Activated CD8-positive, alpha-beta memory T cell treated with anti-CD3 and anti-CD28 coated beads, Interleukin-2, amount 50 U/mL, for 1 hour (primary cell): Measurements from ENCODE around the gene CD300E.
"Not testable (repeated sequence)": the region's sequence is repeated elsewhere in the genome, so short reads cannot be mapped to it uniquely, and the experiment has no call there.

ENCODE experiments used
- DNase-seq: peaks from one replicate; pipeline ENCODE4 v3.0.0-alpha.2; 2020; ENCODE audit errors: extremely low read depth

Gene CD300E

DNA sequence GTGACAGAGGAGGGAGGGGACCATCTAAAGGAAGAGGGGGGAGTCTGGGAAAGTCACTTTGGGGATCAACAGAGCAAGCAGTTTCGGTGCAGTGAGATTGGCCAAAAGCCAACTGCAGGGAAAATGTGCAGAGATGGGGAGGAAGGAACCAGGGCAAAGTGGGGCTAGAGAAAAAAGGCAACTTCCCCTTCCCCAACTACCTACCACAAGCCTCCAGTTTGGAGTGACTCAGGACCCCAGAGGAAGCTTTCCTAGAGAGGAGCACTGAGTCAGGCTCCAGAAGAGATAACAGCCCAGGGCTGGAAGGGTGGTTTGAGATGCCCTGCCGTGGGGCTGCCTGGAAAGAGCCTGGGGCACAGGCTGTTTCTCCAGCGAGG lies 24.5 kb downstream of the CD300E start:
- DNase-seq, result no peak

DNA sequence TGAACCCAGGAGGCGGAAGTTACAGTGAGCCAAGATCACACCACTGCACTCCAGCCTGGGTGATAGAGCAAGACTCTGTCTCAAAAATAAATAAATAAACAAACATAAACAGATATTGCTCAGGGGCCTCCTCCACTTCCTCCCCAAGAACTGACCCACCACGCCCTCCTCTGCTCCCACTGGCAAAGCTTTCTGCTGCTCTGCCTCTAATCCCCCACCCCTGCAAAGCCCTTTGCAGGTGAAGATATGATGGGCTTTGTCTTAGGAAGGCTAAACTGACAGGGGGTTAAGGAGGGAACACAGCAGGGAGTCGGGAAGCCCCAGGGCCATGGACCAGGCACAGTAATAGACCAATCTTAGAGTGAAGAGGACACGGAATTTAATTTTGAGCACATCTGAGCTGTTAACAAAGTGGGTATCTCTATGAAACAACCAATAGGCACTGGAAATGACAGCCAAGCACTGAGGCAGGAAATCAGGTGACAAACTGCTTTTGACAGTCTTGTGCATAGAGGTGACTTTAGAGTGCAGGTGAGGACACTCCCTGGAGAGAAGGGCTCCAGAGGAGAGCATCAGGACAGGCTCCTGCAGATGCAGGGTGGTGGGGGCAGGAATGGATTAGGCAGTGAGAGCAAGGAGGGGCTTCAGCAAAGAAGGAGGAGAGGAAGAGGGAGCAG lies 25.1 kb downstream of the CD300E start:
- DNase-seq, result no peak

DNA sequence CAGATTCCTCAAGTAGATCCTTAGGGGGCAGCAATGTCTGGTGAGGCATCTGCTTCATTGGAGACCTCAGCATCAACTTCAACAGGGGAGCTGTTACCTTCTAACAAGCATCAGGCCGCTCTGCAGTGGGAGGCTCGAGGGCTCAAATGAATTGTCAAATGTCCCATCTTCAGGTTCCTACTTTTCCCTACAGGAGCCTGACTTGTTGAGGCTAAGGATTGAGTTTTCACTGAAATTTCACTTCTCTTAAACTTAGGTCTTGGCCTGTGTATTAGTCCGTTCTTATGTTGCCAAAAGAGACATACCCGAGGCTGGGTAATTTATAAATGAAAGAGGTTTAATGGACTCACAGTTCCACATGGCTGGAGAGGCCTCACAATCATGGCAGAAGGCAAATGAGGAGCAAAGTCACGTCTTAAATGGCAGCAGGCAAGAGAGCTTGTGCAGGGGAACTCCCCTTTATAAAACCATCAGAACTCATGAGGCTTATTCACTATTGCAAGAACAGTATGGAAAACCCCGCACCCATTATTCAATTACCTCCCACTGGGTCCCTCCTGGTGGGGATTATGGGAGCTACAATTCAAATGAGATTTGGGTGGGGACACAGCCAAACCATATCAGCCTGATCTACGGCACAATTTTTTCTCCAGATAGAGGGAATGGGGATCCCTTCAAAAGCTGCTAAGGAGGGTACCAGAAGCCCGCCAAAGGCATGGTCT lies 26.3 kb downstream of the CD300E start:
- DNase-seq, result no peak

GRCh38 chr17:74595037-74595750 lies 28.3 kb downstream of the CD300E start:
- no peak for DNase-seq

DNA sequence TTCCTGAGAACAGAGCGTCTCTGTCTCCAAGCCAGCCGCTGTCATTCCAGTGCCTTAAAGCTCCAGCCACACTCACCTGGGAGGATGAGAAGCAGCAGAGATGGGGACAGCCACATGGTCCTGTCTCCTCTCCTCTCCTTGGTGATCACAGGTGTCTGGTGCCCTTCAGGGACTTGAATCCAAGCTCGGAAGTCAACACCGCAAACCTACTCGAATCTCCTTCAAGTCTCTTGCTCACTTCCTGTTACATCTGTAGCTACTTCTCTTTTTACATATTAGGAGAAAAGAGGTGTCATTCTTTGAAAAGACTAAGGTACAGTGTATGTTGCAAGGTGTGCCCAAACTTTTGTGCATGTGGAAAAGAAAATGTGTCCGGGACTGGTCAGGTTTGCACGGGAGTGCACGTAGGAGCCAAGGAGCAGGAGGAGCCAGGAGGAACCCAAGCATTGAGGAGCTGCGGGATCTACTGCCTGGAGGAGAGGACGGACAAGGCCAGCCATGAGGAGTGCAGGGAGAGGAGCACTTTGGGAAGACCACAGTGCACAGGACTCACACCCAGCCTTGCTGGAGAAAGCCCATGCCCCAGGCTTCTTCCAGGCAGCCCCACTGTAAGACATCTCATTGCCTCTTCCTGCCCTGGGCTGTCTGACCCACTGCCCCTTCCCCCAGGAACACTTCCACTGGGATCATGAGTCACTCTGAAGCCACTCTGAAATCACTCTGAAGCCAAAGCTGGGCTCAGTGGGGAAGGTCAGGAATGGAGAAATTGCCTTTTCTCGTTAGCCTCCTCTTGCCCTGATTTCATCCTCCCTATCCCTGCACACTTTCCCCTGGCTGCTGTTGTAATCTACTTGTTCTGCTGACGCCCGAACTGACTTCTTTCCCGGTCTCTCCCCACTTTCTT lies 31.2 kb downstream of the CD300E start, which contains the start of gene CD300LD:
Gene CD300LD, minus strand, starts transcription at position 197 of the 904 bp plus-strand sequence. Its CDS starts 81 bp downstream, at position 116.
- no peak for DNase-seq

DNA sequence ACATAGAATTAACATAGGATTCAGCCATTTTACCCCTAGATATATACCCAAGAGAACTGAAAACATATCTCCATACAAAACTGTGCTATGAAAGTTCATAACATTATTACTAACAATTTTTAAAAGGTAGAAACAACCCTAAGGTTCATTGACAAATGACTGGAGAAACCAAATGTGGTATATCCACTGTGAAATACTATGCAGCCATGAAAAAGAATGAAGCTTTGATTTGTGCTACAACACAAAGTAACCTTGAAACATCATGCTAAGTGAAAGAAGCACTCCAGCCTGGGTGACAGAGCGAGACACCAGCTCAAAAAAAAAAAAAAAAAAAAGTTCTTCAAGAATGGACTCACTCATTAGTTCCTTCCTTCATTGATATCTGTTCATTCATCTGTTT lies 32.0 kb downstream of the CD300E start:
- DNase-seq, result no peak

DNA sequence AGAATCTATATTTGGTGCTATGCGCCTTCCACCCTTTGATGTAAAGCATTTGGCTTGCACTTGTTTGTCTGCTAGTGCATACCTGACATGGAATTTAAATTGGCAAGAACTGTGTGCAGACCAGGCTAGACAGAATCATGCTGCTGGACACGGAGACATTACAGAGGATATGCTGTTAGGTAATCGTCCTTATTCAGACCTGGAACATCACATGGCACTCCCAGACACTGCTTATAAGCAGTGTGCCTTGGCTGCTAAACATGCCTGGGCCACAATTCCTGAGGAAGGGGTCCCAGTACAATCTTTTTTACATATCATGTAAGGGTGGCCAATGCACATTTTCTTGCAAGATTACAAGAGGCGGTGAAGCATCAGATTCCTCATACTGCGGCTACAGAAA lies 37.8 kb downstream of the CD300E start:
- no peak for DNase-seq

- no peak for DNase-seq
Observed at GRCh38 chr17:74584292-74585060, 39.1 kb downstream of the CD300E start.

DNA sequence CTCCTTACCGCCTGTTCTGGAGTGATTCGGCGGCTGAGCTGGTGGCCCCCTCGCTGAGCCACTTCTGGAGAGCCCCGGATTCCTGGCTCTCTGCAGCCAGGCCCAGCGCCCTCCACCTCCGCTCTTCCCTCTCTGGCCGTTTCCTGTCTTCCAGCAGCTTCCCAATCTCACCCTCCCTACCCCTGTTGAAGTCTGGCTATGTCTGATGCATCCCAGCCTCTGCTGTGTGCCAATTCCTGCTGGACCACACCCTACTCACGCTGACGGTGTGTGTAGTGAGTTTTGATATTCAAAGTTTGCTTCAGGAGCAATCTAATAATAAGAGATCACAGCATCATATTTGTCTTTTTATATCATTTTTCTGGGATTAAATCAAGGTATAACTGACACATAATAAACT lies 40.9 kb downstream of the CD300E start:
- no peak for DNase-seq

DNA sequence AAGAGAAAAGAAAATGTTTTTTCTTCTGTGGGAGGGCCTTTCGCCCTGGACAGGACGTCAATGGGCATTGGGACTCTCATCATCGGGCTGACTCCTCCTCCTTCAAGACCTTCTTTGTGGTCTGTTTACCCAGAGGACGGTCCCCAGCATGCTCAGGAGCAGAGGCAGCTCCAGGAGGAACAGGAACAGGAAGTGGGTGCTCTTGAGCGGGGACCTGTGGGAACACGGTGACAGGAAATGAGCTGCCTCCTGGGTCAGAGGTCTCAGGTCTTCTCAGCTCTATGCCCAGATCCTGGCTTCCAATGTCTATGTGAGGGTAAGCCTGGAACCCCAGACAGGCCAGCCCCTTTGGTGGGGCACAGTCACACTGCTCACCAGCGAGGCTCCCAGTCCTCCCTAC lies 43.6 kb downstream of the CD300E start:
- no peak for DNase-seq

DNA sequence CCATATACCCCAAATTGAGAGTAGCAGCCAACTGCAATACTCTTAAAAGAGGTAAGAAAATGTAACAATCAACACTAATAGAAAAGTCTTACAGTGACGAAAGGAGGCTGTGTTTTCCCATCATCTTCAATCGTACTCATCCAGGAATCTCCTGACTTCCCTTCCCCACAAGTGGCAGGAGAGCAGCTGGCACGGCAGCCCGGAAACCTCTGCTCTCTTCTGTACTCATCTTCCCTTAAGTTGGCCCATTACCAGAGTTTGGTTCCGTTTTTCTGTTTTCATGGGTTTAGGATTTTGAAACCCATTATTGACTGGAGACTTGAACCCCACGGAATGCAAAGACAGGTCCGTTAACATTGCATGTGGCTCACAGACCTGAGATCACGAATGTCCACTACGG lies 44.6 kb downstream of the CD300E start:
- DNase-seq, result no peak

- no peak for DNase-seq
Observed at GRCh38 chr17:74574489-74575142, 48.9 kb downstream of the CD300E start.

DNA sequence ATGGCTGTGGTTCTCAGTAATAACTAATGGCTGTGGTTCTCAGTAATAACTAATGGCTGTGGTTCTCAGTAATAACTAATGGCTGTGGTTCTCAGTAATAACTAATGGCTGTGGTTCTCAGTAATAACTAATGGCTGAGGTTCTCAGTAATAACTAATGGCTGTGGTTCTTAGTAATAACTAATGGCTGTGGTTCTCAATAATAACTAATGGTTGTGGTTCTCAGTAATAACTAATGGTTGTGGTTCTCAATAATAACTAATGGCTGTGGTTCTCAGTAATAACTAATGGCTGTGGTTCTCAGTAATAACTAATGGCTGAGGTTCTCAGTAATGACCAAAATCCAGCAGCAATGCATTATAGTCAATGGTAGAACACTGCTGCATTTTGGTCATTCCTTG lies 49.9 kb downstream of the CD300E start:
- DNase-seq, result not testable (repeated sequence)

DNA sequence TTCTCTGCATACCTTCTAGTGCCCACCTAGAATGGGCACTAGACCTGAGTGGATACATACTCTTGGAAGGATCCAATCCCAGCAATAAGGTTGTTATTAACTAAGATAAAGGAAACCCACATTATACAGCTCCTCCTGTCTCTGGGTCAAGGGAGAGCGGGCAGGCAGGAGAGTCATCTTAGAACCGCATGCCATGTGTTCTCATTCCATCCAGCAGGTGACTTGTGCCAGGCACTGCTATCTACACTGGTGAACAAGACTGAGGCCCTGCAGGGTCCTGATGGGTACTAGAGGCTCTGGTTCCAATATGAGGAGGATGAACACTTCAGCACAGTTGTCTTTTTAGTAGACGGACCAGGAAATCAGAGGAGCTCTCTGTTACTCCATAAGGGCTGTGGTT lies 50.4 kb downstream of the CD300E start:
- no peak for DNase-seq

DNA sequence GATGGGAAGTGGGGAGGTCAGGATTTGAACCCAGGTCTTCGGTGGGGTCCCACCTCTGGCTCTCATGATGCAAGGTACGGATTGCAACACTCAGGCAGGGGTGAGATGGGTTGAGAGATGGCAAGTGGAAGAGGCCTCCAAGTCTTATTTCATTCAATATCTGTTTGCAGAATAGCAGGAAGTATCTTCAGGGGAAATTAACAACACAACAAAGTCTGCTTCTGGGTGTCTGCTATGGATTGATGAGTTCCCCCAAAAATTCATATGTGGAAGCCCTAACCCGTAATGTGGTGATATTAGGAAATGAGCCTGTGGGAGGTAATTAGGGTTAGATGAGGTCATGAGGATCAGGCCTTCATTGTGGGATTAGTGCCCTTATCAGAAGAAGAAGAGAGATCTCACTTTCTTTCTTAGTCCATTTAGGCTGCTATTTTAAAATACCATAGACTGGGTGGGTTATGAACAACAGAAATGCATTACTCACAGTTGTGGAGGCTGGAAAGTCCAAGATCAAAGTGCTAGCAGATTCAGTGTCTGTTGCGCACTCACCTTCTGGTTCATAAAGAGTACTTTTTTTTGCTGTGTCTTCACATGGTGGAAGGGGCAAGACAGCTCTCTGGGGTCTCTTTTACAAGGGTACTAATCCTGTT lies 51.8 kb downstream of the CD300E start:
- DNase-seq, result no peak

DNA sequence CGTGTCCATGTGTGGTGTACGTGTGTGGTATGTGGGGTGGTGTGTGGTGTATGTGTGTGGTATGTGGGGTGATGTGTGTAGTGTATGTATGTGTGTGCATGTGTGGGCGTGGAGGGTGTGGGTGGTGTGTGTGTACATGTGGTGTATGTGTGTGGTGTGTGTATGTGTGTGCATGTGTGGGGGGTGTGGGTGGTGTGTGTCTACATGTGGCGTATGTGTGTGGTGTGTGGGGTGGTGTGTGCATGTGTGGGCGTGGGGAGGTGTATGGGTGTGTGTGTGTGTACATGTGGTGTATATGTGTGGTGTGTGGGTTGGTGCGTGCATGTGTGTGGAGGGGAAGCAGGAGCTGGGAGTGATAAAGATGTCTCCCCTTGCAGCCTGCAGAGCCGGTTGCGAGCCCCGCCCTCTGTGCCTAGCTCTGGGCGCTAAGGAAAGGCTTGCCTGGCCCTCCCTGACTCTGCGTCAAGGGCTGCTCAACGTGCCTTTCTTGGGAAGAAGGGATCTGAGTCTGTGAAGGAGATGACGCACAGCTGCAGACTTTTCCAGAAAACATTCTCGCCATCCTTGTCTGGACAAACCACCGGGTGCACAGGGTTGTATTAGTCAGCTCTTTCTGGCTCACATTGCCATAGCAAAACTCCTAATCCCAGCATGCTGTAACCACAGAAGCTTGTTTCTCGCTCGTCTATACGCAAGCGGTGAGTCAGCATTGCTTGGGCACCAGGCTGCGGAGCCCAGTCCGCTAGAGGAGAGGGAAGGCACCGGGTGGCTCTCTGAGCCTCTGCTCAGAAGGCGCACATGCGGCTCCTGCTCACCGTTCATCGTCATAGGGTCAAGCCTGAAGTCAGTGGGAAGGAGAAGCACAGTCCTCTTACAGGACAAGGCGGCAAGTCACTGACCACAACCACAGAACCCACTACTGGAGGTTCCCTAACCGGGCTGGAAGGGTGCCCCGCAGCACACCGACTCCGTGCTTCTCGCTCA lies 54.2 kb downstream of the CD300E start:
- no peak for DNase-seq

- DNase-seq, result no peak
Observed at GRCh38 chr17:74568106-74568873, 55.2 kb downstream of the CD300E start.

DNA sequence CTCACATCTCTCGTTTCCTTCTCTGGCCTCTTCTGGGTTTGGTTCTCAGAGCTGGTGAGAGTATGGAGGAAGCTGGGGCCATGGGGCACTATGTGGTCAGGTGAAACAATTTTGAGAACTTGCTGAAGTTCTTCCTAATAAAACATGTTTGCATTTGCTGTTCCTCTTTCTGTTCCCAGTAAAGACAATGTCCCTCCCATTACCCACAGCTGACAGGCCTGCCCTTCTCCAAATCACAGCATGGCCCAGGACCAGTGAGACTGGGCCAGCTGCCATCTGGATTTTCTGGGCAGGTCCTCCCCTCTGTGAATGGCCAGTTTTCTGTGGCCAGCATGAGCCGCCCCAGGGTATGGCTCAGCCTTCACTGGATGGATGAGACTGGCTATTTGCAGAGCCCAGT lies 56.1 kb downstream of the CD300E start, which contains the start of gene CD300H:
Gene CD300H, minus strand, starts transcription at position 113 of the 400 bp plus-strand sequence.
- DNase-seq, result no peak
